ENCODE results near the gene DPYSL4.

Gene DPYSL4

DNA sequence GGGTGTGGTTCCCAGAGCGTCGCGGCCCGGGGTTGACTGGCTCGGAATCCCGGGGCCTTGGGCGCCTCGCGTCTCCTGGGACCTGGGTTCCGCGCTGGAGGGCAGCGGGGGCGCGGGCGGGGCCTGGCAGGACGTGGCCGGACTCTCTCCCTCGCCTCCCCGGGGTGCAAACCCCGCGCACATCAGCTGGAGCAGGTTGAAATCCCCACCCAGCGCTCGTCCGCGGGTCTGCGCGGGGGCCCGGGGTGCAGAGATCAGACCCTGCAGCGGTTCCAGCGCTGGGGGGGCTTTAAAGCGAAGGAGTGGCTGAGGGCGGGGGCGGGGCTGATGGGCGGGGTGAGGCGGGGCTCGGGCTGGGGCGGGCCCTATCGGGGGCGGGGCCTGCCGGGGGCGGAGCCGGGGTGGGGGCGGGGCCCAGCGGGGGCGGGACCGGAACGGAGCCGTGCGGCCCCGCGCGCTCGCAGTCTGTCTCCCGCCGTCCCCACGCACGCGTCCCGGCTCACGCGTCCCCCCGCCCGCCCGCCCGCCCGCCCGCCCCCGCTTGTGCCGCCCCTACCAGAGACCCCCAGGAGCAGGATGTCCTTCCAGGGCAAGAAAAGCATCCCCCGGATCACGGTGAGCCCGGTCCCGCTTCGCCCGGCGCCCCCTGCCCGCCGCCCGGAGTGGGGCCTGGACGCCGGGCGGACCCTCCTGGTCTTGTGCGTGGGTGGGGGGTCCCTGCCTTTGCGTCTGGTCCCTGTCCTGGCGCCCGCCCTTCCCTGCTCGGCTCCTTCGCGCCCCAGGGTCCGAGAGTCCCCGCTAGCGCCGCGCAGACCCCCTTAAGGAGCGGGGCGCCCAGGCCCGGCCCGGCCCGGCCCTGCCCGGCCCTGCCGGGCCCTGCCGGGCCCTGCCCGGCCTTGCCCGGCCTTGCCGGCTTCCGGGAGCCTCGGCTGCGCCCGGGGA is at the start of gene DPYSL4:
Gene DPYSL4, plus strand, starts transcription at position 461 of the 942 bp plus-strand sequence. Its CDS starts 116 bp downstream, at position 577.
- no peak for DNase-seq (ENCODE audit: low read depth)

- DNase-seq (ENCODE audit: low read depth) = no peak
These were observed 49.4 kb upstream of the DPYSL4 start for GRCh38 chr10:132137111-132138072.

GRCh38 chr10:132138133-132138532 is 48.6 kb upstream of the DPYSL4 start:
- DNase-seq (ENCODE audit: low read depth) = no peak

DNA sequence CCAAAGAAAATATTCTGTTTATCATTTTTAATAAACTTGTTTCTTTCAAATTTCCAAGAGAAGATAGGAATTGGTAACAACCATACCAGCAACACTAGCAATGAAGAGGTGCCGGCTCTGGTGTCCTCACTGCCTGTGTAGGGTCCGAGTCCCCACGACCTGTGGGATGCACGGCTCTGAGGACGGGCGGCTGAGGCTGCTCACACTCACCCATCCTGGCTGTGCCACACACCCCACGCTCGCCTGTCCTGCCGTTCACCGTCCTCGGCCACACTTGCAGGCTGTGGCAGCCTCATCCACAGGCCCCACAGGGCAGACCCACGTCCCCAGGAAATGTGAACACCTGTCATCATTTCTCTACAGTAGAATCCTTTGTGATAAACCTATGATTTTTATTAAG is 48.2 kb upstream of the DPYSL4 start:
- no peak for DNase-seq (ENCODE audit: low read depth)

GRCh38 chr10:132139526-132139925 is 47.2 kb upstream of the DPYSL4 start:
- DNase-seq (ENCODE audit: low read depth) = no peak

DNA sequence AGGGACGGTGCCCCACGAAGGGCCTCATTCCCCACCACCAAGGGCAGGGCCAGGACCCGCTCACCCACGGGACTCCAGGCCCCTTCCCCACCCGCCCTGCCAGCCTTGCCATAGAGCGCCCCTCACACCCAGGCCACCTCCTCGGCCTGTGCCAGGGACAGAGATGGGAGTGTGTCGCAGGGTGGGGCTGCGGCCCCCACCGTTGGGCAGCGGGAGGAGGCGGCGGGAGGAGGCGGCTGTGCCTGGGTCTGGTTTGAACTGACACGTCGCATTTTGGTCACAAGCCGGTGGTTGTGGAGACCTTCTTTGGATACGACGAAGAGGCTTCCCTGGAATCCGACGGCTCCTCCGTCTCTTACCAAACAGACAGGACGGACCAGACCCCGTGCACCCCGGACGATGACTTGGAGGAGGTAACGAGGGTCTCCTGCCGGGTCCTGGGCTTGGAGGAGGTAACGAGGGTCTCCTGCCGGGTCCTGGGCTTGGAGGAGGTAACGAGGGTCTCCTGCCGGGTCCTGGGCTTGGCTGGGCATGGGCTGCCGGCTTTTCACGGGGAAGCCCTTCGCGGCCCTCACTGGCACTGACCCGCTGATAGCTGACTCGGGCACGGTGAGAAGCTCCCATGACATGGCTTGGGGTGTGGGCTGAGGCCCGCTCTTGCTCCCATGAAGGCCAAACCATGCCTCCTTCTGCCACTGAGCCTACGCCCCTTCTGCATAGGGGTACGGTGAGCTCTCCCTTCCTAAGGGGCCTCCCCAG is 46.4 kb upstream of the DPYSL4 start:
- DNase-seq (ENCODE audit: low read depth) = no peak

- no peak for DNase-seq (ENCODE audit: low read depth)
These were observed 45.7 kb upstream of the DPYSL4 start for GRCh38 chr10:132141076-132141475.

DNA sequence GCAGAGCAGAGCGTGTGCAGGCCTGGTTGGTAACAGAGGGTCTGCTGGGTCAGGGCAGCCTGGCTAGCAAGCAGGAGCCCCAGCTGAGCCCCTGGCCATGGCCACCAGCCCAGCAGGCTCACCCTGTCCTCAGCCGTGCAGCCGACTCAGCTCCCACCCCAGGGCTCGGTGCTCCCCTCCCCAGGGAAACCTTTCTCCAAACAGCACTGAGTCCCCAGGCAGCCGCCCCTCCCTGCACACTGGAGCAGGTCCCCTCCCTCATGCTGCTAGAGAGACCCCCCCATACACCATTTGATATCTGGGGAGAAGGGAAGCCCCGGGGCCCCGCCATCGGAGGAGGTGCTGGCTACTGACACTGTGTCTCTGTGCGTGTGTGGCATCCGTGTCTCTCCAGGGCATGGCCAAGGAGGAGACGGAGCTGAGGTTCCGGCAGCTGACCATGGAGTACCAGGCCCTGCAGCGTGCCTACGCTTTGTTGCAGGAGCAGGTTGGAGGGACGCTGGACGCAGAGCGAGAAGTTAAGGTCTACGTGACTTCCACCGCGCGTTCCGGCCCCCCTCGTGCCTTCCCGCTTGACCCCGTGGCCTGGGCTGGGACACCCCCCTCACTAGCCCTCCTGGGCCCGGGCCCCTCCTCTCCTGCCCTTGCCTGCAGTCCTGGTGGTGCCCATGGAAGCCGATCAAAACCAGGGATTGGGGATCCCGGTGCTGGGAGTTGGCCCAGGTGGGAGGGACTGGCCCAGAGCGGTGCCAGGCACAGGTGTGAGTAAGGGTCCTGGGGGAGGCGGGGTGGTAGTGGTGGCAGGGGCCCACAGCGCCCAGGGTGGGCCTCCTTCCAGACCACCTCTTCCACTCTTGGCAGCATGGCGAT is 45.0 kb upstream of the DPYSL4 start:
- no peak for DNase-seq (ENCODE audit: low read depth)

DNA sequence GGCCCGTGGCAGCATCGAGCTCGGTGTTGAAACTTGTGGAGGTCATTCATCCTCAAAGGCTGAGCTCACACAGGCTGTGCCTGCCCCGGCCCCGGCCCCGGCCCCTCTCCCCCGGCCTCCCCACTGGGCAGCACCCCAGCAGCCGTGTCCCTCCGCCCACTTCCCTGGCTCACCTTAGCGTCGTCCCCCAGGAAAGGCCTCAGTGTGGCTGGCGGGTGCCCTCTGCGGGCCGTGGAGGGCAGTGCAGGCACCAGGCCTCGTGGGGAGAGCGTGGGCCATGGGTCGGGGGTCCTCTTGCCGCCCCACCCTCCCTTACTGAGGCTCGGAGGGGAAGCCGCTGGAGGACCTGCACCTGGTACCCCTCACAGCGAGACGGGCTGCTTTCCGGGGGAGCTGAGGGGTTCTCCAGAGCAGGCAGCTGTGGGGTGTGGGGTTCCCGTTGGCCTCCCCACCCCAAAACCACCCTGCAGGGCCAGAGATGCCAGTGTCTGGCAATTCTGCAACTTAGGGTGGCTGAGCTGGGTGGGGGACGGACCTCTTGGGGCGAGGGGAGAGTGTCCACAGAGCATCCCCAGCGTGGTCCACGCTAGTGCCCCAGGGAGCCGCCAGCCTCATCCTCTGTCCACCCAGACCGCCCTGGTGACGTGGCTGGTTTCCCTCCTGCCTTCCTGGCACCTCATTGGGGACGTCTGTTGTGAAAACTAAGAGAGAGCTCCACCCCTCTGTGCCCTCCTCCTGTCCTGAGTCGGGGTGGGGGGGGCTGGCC is 44.2 kb upstream of the DPYSL4 start:
- DNase-seq (ENCODE audit: low read depth) = no peak

GRCh38 chr10:132143162-132143561 is 43.6 kb upstream of the DPYSL4 start:
- no peak for DNase-seq (ENCODE audit: low read depth)

DNA sequence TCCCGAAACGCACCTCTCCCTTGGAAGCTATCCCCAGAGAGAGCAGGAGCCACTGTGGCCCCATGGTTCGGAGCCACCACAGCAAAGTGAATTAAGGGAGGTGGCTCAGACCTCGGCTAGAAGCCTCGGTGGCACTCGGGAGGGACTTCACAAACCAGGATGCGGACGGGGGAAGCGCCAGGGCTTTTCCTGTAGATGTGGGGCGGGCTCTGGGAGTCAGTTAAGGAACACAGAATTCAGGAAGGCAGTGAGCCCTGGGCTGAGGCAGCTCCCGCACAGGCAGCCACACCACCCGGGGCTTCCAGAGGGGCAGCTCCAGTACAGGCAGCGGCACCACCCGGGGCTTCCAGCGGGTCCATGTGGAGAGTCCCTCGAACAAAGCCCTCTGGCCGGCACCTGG is 42.7 kb upstream of the DPYSL4 start:
- no peak for DNase-seq (ENCODE audit: low read depth)

DNA sequence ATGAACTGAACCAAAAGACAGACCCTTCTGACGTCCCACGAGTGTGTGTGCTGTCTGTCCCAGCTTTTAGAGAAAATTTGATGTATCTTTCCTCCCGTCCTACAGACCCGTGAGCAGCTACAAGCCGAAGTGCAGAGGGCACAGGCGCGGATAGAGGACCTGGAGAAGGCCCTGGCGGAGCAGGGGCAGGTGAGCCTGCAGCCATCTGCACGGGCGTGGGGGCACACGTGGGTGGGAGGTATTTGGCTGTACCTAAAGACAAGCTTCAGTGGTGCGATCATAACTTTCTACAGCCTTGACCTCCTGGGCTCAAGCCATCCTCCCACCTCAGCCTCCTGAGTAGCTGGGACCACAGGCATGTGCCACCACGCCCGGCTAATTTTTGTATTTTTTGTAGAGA is 41.7 kb upstream of the DPYSL4 start:
- DNase-seq (ENCODE audit: low read depth) = no peak

DNA sequence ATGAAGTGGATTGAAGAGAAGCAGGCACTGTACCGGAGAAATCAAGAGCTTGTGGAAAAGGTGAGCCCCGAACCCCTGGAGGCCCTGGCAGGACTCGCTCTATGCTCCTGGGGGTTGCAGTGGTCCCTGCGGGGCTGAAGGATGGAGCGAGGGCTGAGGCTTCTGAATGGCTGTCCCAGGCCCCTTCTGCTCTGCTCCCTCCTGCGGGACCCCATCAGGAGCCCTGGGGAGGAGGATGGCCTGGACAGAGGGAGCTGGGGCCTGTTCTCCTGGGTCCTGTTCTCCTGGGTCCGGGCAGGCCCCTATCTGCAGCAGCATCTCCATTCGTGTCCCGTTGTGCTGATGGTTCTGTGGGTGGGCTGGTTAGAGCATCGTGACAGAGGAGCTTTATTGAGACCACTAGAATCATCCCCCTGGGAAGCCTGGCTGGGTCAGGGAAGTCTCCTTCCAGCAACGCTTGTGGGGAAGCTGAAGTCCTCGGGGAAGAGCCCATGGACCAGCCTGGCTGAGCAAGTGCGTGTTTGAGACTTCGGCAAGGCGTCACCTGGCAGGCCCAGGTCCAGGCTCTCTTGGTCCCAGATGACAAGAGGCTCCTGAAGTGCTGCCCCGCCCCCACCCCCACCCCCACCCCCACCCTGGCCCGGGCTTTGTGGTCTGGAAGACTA is 41.1 kb upstream of the DPYSL4 start:
- DNase-seq (ENCODE audit: low read depth) = no peak

DNA sequence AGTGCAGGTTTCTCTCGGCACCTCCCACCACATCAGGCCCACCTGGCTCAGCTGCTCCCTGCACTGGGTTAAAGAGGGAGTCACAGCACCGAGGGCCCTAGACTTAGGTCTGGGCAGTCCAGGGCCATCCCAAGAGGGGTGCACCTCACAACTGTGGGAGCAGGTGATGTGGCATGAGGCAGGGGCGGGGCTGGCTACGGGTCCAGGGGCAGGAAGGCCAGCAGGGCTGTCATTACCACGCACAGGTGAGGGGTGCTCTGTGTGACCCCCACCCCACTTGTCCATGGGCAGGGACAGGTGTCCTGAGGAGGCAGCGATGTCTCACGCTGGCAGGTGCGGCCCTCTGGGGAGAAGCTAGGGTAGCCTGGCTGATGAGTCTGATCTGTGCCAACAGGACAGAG is 40.5 kb upstream of the DPYSL4 start:
- no peak for DNase-seq (ENCODE audit: low read depth)

GRCh38 chr10:132146941-132147915 is 39.5 kb upstream of the DPYSL4 start:
- DNase-seq (ENCODE audit: low read depth) = no peak

- DNase-seq (ENCODE audit: low read depth) = no peak
These were observed 38.2 kb upstream of the DPYSL4 start for GRCh38 chr10:132148261-132149251.

DNA sequence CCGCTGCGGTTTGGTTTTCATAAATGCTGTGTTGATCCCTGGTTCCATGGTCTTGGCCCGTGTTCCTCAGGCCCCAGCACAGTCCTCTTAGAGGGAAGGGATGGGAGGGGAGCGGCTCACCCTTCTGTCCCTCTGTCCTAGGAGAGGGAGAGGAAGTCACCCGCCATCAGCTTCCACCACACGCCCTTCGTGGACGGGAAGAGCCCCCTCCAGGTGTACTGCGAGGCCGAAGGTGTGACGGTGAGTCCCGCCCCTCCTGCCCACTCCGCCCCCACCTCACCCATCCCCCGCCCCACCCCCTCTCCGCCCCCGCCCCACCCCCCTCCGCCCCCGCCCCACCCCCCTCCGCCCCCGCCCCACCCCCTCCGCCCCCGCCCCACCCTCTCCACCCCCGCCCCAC is 37.5 kb upstream of the DPYSL4 start:
- no peak for DNase-seq (ENCODE audit: low read depth)

Measured in non-pigmented ciliary epithelial cell (primary cell).